GM18909 (cell line): ENCODE results near the gene ZNF747.
"Not testable (repeated sequence)": the region's sequence is repeated elsewhere in the genome, so short reads cannot be mapped to it uniquely, and the experiment has no call there.

ENCODE experiments used
- ATAC-seq: cut with Tn5 transposase; IDR thresholded peaks from one replicate; pipeline ENCODE4 v1.9.1; 2021; ENCODE audit warnings: mild to moderate bottlenecking; ENCODE audit not compliant: unreplicated experiment, poor library complexity

Gene ZNF747

GRCh38 chr16:30535106-30535776 is 583 bp upstream of the ZNF747 start:
- peak; percentile 21 for ATAC-seq

GRCh38 chr16:30533748-30534367 is 800 bp downstream of the ZNF747 start:
- ATAC-seq: peak; percentile 17

GRCh38 chr16:30533146-30533522 is 1.5 kb downstream of the ZNF747 start:
- no peak for ATAC-seq

GRCh38 chr16:30532285-30533145 is 2.1 kb downstream of the ZNF747 start:
- no peak for ATAC-seq

GRCh38 chr16:30530163-30531037 is 4.3 kb downstream of the ZNF747 start:
- ATAC-seq: no peak

GRCh38 chr16:30528799-30529457 is 5.7 kb downstream of the ZNF747 start:
- no peak for ATAC-seq

GRCh38 chr16:30527635-30528178 is 7.0 kb downstream of the ZNF747 start:
- no peak for ATAC-seq

GRCh38 chr16:30526823-30527634 is 7.6 kb downstream of the ZNF747 start:
- ATAC-seq: peak; percentile 85

- ATAC-seq: peak; percentile 30
Observed at GRCh38 chr16:30526137-30526822, 8.4 kb downstream of the ZNF747 start, which contains the start of gene ZNF768. Gene ZNF768 (minus strand): TSS chr16:30526566. CDS start chr16:30526413, 153 bp downstream.

GRCh38 chr16:30525844-30526136 is 8.9 kb downstream of the ZNF747 start:
- ATAC-seq: no peak

GRCh38 chr16:30524575-30525568 is 9.8 kb downstream of the ZNF747 start:
- ATAC-seq: no peak

- no peak for ATAC-seq
Observed at GRCh38 chr16:30523768-30524574, 10.7 kb downstream of the ZNF747 start.

- ATAC-seq: not testable (repeated sequence)
Observed at GRCh38 chr16:30522702-30523463, 11.8 kb downstream of the ZNF747 start.

GRCh38 chr16:30521873-30522641 is 12.6 kb downstream of the ZNF747 start:
- no peak for ATAC-seq

- ATAC-seq: no peak
Observed at GRCh38 chr16:30521476-30521872, 13.2 kb downstream of the ZNF747 start.
